ENCODE data around the gene CNOT2.
"Not testable (repeated sequence)": the region's sequence is repeated elsewhere in the genome, so short reads cannot be mapped to it uniquely, and the experiment has no call there.

Gene CNOT2

GRCh38 chr12:70254225-70254624 is 11.0 kb downstream of the CNOT2 start:
- DNase-seq, result no peak

DNA sequence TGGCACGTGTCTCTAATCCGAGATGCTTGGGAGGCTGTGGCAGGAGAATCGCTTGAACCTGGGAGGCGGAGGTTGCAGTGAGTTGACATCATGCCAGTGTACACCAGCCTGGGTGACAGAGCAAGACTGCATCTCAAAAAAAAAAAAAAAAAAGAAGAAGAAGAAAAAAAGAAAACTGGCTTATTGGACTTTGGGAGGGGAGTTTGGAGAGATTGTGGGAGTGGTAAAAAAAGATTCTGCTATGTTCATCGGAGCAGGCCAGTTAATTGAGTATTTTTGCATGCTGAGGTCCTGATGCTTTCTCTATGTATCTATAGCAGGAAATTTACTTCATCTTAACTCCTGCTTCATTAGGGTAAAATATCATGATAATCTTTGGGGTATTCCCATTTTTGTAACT is 11.6 kb downstream of the CNOT2 start:
- DNase-seq, result no peak

- no peak for DNase-seq
Measured at GRCh38 chr12:70255311-70255710, 12.1 kb downstream of the CNOT2 start.

DNA sequence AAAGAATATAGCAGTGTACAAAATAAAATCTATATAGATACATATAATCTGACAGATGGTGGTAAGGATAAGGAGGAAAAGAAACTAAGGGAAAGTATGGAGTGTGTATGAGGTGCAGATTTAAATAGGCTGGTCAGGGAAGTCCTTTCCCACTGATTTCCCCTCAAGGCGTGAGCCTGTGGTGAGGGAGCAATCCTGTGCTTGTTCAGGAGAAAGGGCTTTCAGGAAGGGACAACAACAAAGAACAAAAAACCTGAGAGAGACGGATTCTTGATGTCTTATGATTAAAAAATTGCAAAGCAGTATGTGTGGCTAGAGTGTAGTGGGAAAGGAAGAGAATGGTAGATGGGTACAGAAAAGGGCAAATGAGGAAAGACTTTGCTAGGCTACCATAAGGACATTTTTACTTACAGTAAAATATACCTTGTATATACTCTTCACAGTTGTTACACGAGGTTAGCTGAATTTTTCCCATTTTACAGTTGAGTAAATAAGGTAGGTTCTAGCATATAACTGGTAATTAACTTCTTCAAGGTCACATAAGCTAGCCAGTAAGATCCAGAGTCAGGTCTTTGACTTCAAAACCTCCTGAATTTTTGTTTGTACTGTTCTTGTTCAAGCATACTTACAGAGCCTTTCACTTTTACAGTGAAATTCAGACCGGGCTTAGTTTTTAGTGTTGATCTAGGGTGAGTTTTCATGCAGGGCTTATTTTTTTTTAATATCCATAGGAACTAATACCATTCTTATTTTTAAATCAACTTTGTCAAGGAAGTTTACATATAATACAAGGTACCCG is 15.6 kb downstream of the CNOT2 start:
- no peak for DNase-seq

DNA sequence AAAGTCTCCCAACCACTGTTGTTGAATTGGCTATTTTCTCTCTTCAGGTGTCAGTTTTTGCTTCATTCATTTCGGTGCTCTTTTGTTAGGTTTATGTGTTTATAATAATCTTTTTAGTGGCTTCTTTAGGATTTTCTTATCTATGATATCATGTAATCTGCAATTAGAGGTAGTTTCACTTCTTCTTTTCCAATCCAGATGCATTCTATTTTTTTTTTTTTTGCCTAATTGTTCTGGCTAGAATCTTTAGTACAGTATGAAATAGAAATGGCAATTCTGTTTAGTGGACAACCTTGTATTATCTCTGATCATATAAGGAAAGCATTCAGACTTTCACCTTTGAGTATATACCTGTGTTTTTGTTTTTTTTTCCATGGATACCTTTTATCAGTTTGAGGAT is 17.4 kb downstream of the CNOT2 start:
- DNase-seq, result no peak

- DNase-seq, result no peak
Measured at GRCh38 chr12:70264067-70264867, 21.0 kb downstream of the CNOT2 start.

DNA sequence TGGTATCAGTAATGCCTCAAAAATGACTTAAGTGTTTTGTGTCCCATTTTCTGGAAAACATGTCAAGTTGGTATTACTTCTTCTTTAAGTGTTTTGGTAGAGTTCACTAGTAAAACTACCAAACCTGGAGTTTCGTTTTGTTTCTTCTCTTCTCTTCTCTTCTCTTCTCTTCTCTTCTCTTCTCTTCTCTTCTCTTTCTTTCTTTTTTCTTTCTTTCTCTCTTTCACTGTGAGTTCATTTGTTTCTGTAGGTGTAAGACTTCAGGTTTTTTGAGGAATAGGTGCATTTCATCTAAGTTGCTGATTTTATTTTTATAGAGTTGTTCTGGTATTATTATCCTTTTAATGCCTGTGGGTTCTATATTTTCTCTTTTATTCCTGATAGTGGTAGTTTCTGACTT is 21.9 kb downstream of the CNOT2 start:
- no peak for DNase-seq

GRCh38 chr12:70267550-70267949 is 24.3 kb downstream of the CNOT2 start:
- DNase-seq, result no peak

DNA sequence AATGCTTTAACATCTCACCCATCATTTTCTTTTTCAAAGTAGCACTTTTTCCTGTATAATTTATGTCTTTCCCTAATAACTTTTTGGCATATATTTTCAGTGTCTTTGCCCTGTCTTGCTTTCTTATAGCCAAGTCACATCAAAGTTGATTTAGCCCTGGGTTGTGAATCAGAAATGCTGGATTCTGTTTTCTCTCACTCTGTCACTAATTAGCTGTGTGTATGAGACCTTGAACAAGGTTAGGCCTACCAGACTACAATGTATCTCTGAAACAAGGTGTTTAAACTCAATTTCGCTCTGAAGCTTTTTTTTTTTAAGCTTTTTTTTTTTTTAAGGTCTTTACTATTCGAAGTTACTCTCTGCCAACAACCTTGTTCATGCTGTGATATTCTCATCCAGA is 25.7 kb downstream of the CNOT2 start:
- no peak for DNase-seq

DNA sequence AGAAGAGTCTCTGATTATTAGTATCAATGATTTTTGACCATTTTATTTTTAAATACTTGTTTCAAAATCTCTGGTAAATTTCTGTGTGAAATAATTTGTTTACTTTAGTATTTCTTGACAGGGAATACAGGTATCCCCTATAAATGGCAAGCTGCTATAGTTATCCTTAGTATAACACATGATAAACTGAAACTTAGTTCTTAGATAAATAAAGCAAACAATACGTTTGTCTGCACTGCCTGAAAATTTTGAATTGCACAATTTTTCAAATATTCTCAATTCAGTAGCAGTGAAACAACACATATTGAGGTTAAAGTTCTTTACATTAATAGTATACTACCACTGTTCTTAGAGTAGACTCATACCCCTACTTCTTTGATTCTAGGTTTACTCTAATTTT is 26.9 kb downstream of the CNOT2 start:
- no peak for DNase-seq

DNA sequence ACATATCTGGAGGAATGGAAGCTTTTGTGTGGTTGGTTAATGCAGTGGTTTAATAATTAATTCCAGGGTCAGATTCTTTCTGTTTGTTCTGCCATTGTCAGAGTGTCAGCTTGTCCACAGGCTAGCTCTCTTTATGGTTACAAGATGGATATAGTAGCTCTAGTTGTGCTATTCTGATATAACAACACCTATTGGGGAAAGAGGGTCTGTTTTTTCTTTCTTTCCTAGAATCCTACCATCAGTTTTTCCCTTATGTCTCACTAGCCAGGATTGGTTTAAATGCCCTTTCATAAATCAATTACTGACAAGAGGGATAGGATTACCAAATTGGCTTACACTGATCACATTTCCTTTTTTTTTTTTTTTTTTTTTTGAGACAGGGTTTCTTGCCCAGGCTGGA is 27.8 kb downstream of the CNOT2 start:
- no peak for DNase-seq

- no peak for DNase-seq
Measured at GRCh38 chr12:70272510-70272909, 29.3 kb downstream of the CNOT2 start.

GRCh38 chr12:70275045-70275444 is 31.8 kb downstream of the CNOT2 start:
- DNase-seq, result no peak

- no peak for DNase-seq
Measured at GRCh38 chr12:70277973-70278372, 34.7 kb downstream of the CNOT2 start.

- DNase-seq, result no peak
Measured at GRCh38 chr12:70278945-70279344, 35.7 kb downstream of the CNOT2 start.

- DNase-seq, result no peak
Measured at GRCh38 chr12:70283232-70283631, 40.0 kb downstream of the CNOT2 start.

DNA sequence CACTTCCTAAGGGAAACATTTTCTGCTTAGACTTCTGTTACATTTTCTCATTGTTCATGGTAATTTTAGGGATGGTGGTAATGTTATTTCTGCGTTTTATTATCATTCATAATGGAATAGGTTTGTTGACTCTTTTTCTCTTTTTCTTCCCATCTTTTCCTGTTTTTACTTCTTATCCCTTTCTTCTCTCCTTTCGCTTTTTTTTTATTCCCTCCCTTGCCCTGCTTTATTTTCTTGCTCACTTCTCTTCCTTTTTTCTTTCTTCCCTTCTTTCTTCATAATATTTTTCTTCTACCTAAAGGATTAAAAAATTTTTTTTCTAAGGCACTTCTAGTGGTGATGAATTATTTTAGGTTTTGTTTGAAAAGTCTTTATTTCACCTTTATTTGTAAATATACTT is 45.6 kb downstream of the CNOT2 start:
- DNase-seq, result no peak

GRCh38 chr12:70290116-70290515 is 46.9 kb downstream of the CNOT2 start:
- DNase-seq, result no peak

GRCh38 chr12:70292017-70292776 is 49.0 kb downstream of the CNOT2 start:
- no peak for DNase-seq

GRCh38 chr12:70304684-70305555 is 61.7 kb downstream of the CNOT2 start:
- not testable (repeated sequence) for DNase-seq

DNA sequence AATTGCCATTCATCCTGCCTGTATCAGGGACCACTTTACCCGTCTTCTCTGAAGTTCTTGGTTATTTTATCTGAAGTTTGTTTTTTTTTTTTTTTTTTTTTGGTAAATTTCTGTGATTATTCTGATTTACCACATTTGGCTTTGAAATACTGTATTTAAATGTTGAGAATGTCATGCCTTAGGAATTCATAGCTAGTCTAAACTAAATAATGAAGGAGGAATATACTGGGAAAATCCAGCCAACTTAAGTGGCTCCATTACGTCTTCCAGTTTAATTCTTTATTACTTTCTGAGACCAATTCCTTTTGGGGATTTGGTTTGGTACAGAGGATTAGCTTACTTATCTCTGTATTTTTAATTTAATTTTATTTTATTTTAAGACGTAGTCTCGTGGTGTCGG is 62.6 kb downstream of the CNOT2 start:
- DNase-seq, result no peak

DNA sequence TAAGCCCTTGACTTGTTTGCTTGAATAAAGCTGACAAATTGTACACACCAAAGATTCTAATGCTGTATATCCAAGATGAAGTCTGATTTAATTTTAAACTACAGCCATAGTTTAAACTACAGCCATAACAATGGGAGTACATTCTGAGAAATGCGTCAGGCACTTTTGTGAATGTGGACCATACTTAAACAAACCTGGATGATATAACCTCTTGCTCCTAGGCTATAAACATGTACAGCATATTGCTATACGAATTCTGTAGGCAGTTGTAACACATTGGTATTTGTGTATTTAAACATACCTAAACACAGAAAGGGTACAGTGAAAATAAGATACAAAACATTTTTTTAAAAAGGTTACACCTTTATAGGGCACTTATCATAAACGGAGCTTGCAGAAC is 63.4 kb downstream of the CNOT2 start:
- DNase-seq, result no peak

GRCh38 chr12:70307868-70308267 is 64.6 kb downstream of the CNOT2 start:
- no peak for DNase-seq

Measured in activated T-cell treated with anti-CD3 and anti-CD28 coated beads, Interleukin-2, amount 50 U/mL, for 1 hour (primary cell).